GM12878 (cell line): ENCODE results near the gene HMCN1. TPM values are rescaled to one million over a fixed set of nuclear protein-coding genes. Genes with fewer than 3 reads are reported as not detected.

Experiments used
- ATAC-seq: fragments of 200-7000 bp; cut with Tn5 transposase; 3 replicates; pipeline ENCODE4 v1.9.1; 2020; ENCODE audit warnings: mild to moderate bottlenecking, moderate library complexity
- BruUV-seq: library from RNA; stranded (reverse); fragments of 400-500 nt; replicated peaks from 2 replicates; lab custom pipeline; 2021; lab: Mats Ljungman, UMichigan
- CTCF ChIA-PET: fragments of 300-600 bp; sonication (Branson Sonifier 250); formaldehyde crosslinking; extraction: SDS; loops from one replicate; lab custom pipeline; 2021; ENCODE audit warnings: inconsistent platforms; lab: Yijun Ruan, JAX
- POLR2A ChIA-PET: fragments of 350-600 bp; formaldehyde crosslinking; extraction: SDS; loops from one replicate; lab custom pipeline; 2021; ENCODE audit warnings: inconsistent platforms; lab: Charles Lee
- RAD21 ChIA-PET: fragments of 300-600 bp; sonication (Branson Sonifier 250); formaldehyde crosslinking; loops from one replicate; lab custom pipeline; 2023; ENCODE audit warnings: antibody characterized with exemption; ENCODE audit not compliant: unreplicated experiment; lab: Charles Lee
- SMC1A ChIA-PET: fragments of 300-600 bp; sonication (Branson Sonifier 250); formaldehyde crosslinking; loops from one replicate; lab custom pipeline; 2023; ENCODE audit not compliant: unreplicated experiment, uncharacterized antibody; lab: Charles Lee
- DNase-seq: peaks from one replicate; pipeline ENCODE4 v3.0.0-alpha.2; 2011; ENCODE audit warnings: low read depth, low spot score
- FAIRE-seq: peaks from 3 replicates; lab custom pipeline; 2011; peaks lifted over from hg19 to GRCh38; lab: Jason Lieb, UNC
- H2AFZ ChIP-seq: 2 replicates; pipeline ENCODE4 v1.6.0; 2011; ENCODE audit warnings: low read depth, low read length, control low read depth; ENCODE audit not compliant: control insufficient read depth
- H3K27ac ChIP-seq: 2 replicates; pipeline ENCODE4 v1.5.1; 2011; ENCODE audit warnings: control low read depth; ENCODE audit not compliant: control insufficient read depth, insufficient read depth
- H3K27me3 ChIP-seq, 2 experiments: replicated peaks in 1 of 2; 2 replicates each; pipeline versions ENCODE4 v1.6.0 to v1.6.1; 2011; ENCODE audit warnings: low read length in 1 of 2; ENCODE audit not compliant: control insufficient read depth in 2 of 2, insufficient read depth in 2 of 2
- H3K36me3 ChIP-seq, 2 experiments: 2 replicates each; pipeline ENCODE4 v1.5.1; 2011; ENCODE audit warnings: low read length in 1 of 2; ENCODE audit not compliant: control insufficient read depth in 2 of 2, insufficient read depth in 2 of 2
- H3K4me1 ChIP-seq: 2 replicates; pipeline ENCODE4 v1.6.1; 2011; ENCODE audit warnings: mild to moderate bottlenecking, low read length, moderate library complexity, mixed read lengths; ENCODE audit not compliant: control insufficient read depth, insufficient read depth
- H3K4me2 ChIP-seq: 2 replicates; pipeline ENCODE4 v1.6.0; 2011; ENCODE audit warnings: control low read depth; ENCODE audit not compliant: control insufficient read depth, insufficient read depth
- H3K4me3 ChIP-seq: fragments of 200-600 bp; sonication (generic); 2 replicates; pipeline ENCODE4 v1.5.1; 2016
- H3K79me2 ChIP-seq: 2 replicates; pipeline ENCODE4 v1.6.0; 2011; ENCODE audit warnings: low read length; ENCODE audit not compliant: control insufficient read depth, insufficient read depth
- H3K9ac ChIP-seq: 2 replicates; pipeline ENCODE4 v1.8.0; 2011; ENCODE audit warnings: low read length, control low read depth, mixed read lengths; ENCODE audit not compliant: control insufficient read depth, insufficient read depth
- H3K9me3 ChIP-seq: replicated peaks from 3 replicates; pipeline ENCODE4 v1.5.1; 2011; ENCODE audit warnings: mild to moderate bottlenecking, low read length; ENCODE audit not compliant: control insufficient read depth, insufficient read depth
- H4K20me1 ChIP-seq: 2 replicates; pipeline ENCODE4 v1.6.0; 2011; ENCODE audit not compliant: control insufficient read depth, insufficient read depth
- BMI1 ChIP-seq: fragments of 450-650 bp; IDR thresholded peaks from 2 replicates; pipeline ENCODE4 v1.6.1; 2016; ENCODE audit warnings: mild to moderate bottlenecking, moderate library complexity, borderline replicate concordance
- EP300 ChIP-seq, 2 experiments: fragments of 150-350 bp in 1 of 2; IDR thresholded peaks; 2 replicates each; pipeline ENCODE4 v1.6.1; 2011 to 2012; ENCODE audit warnings: low read depth in 2 of 2, low read length in 2 of 2, borderline replicate concordance in 1 of 2, improper control_type of control experiment in 1 of 2, inconsistent platforms in 1 of 2; ENCODE audit not compliant: control insufficient read depth in 1 of 2
- ETV6 ChIP-seq, 2 experiments: fragments of 450-650 bp in 1 of 2; IDR thresholded peaks in 1 of 2; conservative IDR thresholded peaks in 1 of 2; 2 replicates each; pipeline ENCODE4 v1.6.1; 2014; ENCODE audit warnings: antibody characterized with exemption in 1 of 2, borderline replicate concordance in 1 of 2, low read depth in 1 of 2, mild to moderate bottlenecking in 1 of 2, moderate library complexity in 1 of 2
- GABPA ChIP-seq: IDR thresholded peaks from 2 replicates; pipeline ENCODE4 v1.6.1; 2014; ENCODE audit warnings: antibody characterized with exemption, low read depth, mild to moderate bottlenecking, inconsistent platforms
- GATAD2B ChIP-seq: fragments of 450-650 bp; conservative IDR thresholded peaks from 2 replicates; pipeline ENCODE4 v1.6.1; 2017; ENCODE audit warnings: low read depth, mild to moderate bottlenecking, moderate library complexity
- MYC ChIP-seq: IDR thresholded peaks from 2 replicates; pipeline ENCODE4 v1.6.1; 2011; ENCODE audit warnings: mild to moderate bottlenecking, low read length, moderate library complexity, inconsistent platforms; ENCODE audit not compliant: insufficient read depth, insufficient replicate concordance, insufficient read length, severe bottlenecking
- NBN ChIP-seq: fragments of 450-650 bp; IDR thresholded peaks from 2 replicates; pipeline ENCODE4 v1.6.1; 2016
- NR2C2 ChIP-seq: IDR thresholded peaks from 2 replicates; pipeline ENCODE4 v1.6.1; 2011; ENCODE audit warnings: borderline replicate concordance, low read depth; ENCODE audit not compliant: control insufficient read depth, insufficient read length
- RAD51 ChIP-seq: fragments of 450-650 bp; IDR thresholded peaks from 2 replicates; pipeline ENCODE4 v1.6.1; 2016; ENCODE audit warnings: moderate library complexity, mild to moderate bottlenecking, inconsistent platforms
- SMAD1 ChIP-seq: fragments of 450-650 bp; IDR thresholded peaks from 2 replicates; pipeline ENCODE4 v1.6.1; 2018; ENCODE audit warnings: mild to moderate bottlenecking, low read depth; ENCODE audit not compliant: partially characterized antibody
- SMC3 ChIP-seq: IDR thresholded peaks from 2 replicates; pipeline ENCODE4 v1.6.1; 2011; ENCODE audit warnings: low read length, improper control_type of control experiment, borderline replicate concordance
- SREBF2 ChIP-seq: IDR thresholded peaks from 2 replicates; pipeline ENCODE4 v1.6.1; 2012; ENCODE audit warnings: mild to moderate bottlenecking, low read length
- TARDBP ChIP-seq: IDR thresholded peaks from 2 replicates; pipeline ENCODE4 v1.6.1; 2016; ENCODE audit warnings: borderline replicate concordance
- TCF12 ChIP-seq: IDR thresholded peaks from 2 replicates; pipeline ENCODE4 v1.6.1; 2011; ENCODE audit warnings: low read depth, mild to moderate bottlenecking, low read length
- ZNF207 ChIP-seq: fragments of 450-650 bp; IDR thresholded peaks from 2 replicates; pipeline ENCODE4 v1.6.1; 2014; ENCODE audit warnings: antibody characterized with exemption, mild to moderate bottlenecking, borderline replicate concordance
- ZZZ3 ChIP-seq: IDR thresholded peaks from 2 replicates; pipeline ENCODE4 v1.6.1; 2011; ENCODE audit warnings: low read depth; ENCODE audit not compliant: control insufficient read depth, insufficient read length
- WGBS: methylation state at CpG from one replicate; pipeline ENCODE4 v1.1.6; 2016; ENCODE audit warnings: low lambda C conversion rate; ENCODE audit not compliant: insufficient replicate concordance, insufficient coverage; ENCODE audit errors: missing lambda C conversion rate; 5-methylcytosine and 5-hydroxymethylcytosine counted together
- in situ Hi-C: fragments of 300-500 bp; cut with MboI; formaldehyde crosslinking; loops from 9 replicates; pipeline ENCODE4 v1.14.3; 2018; ENCODE audit warnings: mixed read lengths
- intact Hi-C: fragments of 100-400 bp; cut with micrococcal nuclease; formaldehyde crosslinking; loops from one replicate; pipeline ENCODE4 v1.14.2; 2022; ENCODE audit not compliant: unreplicated experiment
- polyA plus RNA-seq, 11 experiments: library from polyadenylated mRNA; depleted of rRNA in 4 of 11; unstranded in 6 of 11; stranded (reverse) in 5 of 11; fragments of >200 nt; fragmentation: Nextera tagmentation in 4 of 11; fragmentation: Illumina TruSeq in 1 of 11; extraction: Ambion mirVana in 4 of 11; extraction: Trizol in 1 of 11; gene quantifications; 1 replicate in 1 of 11; 2 replicates in 10 of 11; pipeline versions ENCODE4 v1.2.1 to v1.2.3, GENCODE V29; 2011 to 2016; ENCODE audit warnings: inconsistent platforms in 2 of 11, missing spikeins in 2 of 11, low read depth in 1 of 11
- total RNA-seq, 4 experiments: library from RNA; depleted of rRNA in 3 of 4; stranded (reverse); fragments of >200 nt in 3 of 4; fragmentation: Illumina TruSeq in 1 of 4; extraction: Trizol in 1 of 4; gene quantifications; 2 replicates each; pipeline versions ENCODE4 v1.2.1 to v1.2.3, GENCODE V29; 2013 to 2021
- TF ChIP-seq, protein P1 (sequence below): fragments of 450-650 bp; IDR thresholded peaks from 2 replicates; pipeline ENCODE4 v1.6.1; 2014; ENCODE audit warnings: mild to moderate bottlenecking
- TF ChIP-seq, protein P2 (sequence below): fragments of 150-350 bp; IDR thresholded peaks from 2 replicates; pipeline ENCODE4 v1.6.1; 2014; ENCODE audit warnings: mild to moderate bottlenecking, low read depth, low read length

Gene HMCN1
- total and polyA plus RNA-seq, 10 of the 15 experiments (the other 5 are each of a cell fraction or from before 2014, with no cell fraction given) = under 0.01 to 0.07 TPM; not detected in 8

DNA sequence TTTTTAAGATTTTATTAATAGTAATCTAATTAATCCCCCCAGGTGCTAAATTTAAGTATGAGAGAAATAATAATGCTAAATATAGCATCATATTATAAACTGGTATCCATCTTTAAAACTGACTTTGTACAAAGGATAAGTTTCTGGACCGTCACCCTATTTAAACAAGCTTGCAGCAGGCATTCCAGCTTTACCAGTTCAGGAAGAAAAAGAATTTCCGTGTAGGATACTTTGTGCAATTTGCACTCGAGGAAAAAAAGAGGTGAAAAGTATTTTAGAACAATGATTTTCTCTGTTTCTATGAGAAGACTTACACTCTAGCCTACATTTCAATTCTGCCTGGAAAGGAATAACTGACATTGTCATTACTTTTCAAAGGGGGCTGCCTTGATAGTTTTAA, 27.6 kb downstream of the HMCN1 start:
- Histone ChIP-seq H3K27me3 (no peaks in the 10 kb centered on the region), H3K79me2 (no peaks in the 10 kb centered on the region), H3K9ac (no peak overlapping the region), H2AFZ (no peak overlapping the region), H3K36me3 (no peaks in the 10 kb centered on the region), H3K27ac (no peak overlapping the region), H3K4me1 (no peaks in the 10 kb centered on the region), H3K4me3 (no peak overlapping the region), H3K9me3 (no peaks in the 10 kb centered on the region), H3K4me2 (no peak overlapping the region), H4K20me1 (no peaks in the 10 kb centered on the region)
- FAIRE-seq (no peak), ATAC-seq (no peak), DNase-seq (no peak)
- in situ Hi-C loops = no loop called here
- ChIA-PET POLR2A (no interaction called here), SMC1A (no interaction called here), CTCF (no interaction called here), RAD21 (no interaction called here)
- BruUV-seq = no TSS peak
- WGBS = 0% methylated on average over 3 of the region's 3 CpGs
- TF ChIP-seq SMC3 = no peak
- TF ChIP-seq NR2C2 = no peak
- TF ChIP-seq NBN = no peak
- no peak for TF ChIP-seq TCF12
- TF ChIP-seq ZZZ3 = no peak
- no peak for TF ChIP-seq ETV6 (conservative IDR thresholded peaks at IDR 0.05 in 1 of 2, IDR thresholded peaks at IDR 0.05 in 1 of 2; ENCODE audit: borderline replicate concordance in 1 of 2, low read depth in 1 of 2)
- TF ChIP-seq, protein P1, sequence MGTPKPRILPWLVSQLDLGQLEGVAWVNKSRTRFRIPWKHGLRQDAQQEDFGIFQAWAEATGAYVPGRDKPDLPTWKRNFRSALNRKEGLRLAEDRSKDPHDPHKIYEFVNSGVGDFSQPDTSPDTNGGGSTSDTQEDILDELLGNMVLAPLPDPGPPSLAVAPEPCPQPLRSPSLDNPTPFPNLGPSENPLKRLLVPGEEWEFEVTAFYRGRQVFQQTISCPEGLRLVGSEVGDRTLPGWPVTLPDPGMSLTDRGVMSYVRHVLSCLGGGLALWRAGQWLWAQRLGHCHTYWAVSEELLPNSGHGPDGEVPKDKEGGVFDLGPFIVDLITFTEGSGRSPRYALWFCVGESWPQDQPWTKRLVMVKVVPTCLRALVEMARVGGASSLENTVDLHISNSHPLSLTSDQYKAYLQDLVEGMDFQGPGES = no peak
- no peak for TF ChIP-seq RAD51
- TF ChIP-seq, protein P2, sequence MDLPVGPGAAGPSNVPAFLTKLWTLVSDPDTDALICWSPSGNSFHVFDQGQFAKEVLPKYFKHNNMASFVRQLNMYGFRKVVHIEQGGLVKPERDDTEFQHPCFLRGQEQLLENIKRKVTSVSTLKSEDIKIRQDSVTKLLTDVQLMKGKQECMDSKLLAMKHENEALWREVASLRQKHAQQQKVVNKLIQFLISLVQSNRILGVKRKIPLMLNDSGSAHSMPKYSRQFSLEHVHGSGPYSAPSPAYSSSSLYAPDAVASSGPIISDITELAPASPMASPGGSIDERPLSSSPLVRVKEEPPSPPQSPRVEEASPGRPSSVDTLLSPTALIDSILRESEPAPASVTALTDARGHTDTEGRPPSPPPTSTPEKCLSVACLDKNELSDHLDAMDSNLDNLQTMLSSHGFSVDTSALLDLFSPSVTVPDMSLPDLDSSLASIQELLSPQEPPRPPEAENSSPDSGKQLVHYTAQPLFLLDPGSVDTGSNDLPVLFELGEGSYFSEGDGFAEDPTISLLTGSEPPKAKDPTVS = no peak
- TF ChIP-seq GABPA = no peak
- no peak for TF ChIP-seq BMI1
- no peak for TF ChIP-seq ZNF207
- no peak for TF ChIP-seq SREBF2
- TF ChIP-seq EP300 (IDR thresholded peaks at IDR 0.05; ENCODE audit: borderline replicate concordance in 1 of 2, control insufficient read depth in 1 of 2, low read depth in 2 of 2, low read length in 2 of 2) = no peak
- TF ChIP-seq TARDBP = no peak
- TF ChIP-seq SMAD1 = no peak
- TF ChIP-seq MYC = no peak
- TF ChIP-seq GATAD2B = no peak
- intact Hi-C loops = no loop called here
